C4-2B (cell line): ENCODE results near the gene KRT32.

Experiments used
- H3K27ac ChIP-seq: fragments of 450-650 bp; 2 replicates; pipeline ENCODE4 v1.5.1; 2017
- ZFX ChIP-seq: fragments of 450-650 bp; IDR thresholded peaks from 2 replicates; pipeline ENCODE4 v1.6.1; 2017
- TF ChIP-seq, protein P1 (sequence below): fragments of 450-650 bp; conservative IDR thresholded peaks from 2 replicates; pipeline ENCODE4 v1.5.1; 2017; ENCODE audit warnings: mild to moderate bottlenecking

KRT32 gene

DNA sequence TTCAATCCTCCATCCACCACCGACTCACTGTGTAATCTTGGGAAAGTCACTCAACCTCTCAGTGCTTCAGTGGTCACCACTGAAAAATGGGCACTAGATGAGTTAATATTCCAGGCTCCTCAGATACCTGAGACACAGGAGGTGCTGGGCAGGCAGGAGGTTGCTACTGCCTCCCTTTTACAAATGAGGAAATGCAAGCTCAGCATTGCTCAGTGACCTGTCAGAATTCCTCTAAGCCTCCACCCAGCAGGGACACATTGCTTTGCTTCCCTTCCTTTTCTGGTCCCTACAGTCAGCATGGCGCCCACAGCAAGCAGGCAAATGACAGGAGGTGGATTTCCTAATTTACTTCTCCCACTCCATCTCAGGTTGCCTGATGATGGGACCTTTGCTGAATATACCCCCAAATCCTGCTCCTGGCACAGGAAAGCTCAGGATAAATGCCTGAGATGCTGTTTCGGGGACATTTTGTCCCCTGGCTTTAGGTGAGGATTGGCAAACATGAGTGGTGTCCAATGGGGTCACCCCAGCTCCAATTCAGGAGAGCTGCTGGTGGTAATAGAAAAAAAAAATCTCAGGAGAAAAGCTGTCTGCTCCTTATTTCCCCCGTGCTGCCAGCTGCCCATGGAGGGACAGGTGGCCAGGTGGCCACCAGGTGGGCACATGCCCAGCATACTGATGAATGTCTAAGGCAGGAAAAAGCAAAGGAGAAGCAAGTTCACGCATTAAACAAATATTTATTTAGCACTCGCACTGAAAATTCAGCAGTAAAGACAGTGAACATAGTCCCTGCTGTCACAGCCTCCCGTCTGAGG is 43.3 kb upstream of the KRT32 start:
- TF ChIP-seq, protein P1, sequence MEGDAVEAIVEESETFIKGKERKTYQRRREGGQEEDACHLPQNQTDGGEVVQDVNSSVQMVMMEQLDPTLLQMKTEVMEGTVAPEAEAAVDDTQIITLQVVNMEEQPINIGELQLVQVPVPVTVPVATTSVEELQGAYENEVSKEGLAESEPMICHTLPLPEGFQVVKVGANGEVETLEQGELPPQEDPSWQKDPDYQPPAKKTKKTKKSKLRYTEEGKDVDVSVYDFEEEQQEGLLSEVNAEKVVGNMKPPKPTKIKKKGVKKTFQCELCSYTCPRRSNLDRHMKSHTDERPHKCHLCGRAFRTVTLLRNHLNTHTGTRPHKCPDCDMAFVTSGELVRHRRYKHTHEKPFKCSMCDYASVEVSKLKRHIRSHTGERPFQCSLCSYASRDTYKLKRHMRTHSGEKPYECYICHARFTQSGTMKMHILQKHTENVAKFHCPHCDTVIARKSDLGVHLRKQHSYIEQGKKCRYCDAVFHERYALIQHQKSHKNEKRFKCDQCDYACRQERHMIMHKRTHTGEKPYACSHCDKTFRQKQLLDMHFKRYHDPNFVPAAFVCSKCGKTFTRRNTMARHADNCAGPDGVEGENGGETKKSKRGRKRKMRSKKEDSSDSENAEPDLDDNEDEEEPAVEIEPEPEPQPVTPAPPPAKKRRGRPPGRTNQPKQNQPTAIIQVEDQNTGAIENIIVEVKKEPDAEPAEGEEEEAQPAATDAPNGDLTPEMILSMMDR, result no peak
- TF ChIP-seq ZFX, result no peak
- no peak overlapping the region for H3K27ac ChIP-seq

DNA sequence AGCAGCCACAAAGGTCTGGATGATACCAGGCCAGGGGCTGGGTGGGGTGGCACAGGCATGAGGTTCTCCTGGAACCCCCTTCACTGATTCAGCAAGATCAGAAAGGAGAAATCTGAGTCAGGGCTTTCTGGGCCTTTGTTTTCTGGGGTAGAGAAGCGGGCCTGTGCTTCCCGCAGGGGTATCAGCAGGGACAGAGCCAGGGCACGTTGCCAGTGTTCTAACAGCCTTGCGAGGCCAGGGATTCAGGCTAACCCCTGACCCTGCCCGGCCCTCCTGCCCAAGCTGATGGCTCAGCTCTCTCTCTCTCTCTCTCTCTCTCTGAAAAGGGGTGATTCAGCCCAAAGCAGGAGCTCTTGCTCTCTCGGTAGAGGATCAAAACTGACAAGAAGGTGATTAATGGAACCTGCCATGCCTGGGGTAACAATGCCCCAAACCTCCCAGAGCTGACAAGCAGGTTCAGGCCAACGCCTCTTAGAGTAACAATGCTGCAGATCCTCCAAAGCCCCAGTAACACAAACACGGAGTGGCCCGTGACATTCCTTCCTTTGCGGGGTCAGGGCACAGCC is 40.2 kb upstream of the KRT32 start:
- TF ChIP-seq, protein P1, result no peak
- TF ChIP-seq ZFX, result no peak
- no peak overlapping the region for H3K27ac ChIP-seq

DNA sequence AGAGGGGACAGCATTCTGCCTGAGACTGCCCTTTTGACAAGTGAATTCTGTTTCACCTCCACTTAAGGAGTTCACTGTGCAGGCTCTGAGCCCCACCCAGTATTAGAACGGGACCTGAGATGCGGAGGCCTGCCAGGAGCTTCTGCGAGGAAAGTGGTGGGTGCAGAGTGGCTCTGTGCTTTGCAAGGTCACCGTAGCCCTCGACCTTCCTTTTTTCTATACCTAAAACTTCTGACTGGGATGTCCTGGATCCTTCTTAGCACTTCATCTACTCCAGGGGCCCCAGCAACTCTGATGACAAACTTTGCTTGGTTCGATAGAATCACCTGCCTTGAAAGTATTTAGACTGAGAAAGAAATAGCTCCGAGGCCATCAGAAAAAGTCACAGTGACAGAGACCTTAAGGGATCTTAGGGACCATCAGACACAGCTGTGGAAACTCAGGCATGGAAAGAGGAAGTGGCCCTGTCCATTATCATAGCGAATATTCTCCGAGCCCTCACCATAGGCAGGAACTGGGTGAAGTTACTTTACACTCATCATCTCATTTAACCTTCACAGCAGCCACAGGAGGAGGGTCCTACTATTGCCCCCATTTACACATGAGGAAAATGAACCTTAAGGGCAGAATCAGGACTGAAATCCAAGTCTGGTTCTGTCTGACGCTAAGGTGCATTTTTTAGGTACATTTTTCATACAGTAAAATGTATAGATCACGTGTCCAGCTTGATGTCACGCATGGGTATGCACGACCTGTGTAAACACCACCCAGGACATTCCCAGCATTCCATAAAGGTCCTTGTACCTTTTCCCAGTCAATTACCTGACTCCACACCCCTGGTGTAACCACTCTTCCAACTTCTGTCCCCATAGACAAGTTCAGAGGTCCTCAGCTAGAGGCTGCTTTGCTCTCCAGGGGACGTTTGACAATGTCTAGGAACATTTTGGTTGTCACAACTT is 38.9 kb upstream of the KRT32 start:
- no peak overlapping the region for H3K27ac ChIP-seq
- TF ChIP-seq ZFX, result no peak
- TF ChIP-seq, protein P1, result no peak

DNA sequence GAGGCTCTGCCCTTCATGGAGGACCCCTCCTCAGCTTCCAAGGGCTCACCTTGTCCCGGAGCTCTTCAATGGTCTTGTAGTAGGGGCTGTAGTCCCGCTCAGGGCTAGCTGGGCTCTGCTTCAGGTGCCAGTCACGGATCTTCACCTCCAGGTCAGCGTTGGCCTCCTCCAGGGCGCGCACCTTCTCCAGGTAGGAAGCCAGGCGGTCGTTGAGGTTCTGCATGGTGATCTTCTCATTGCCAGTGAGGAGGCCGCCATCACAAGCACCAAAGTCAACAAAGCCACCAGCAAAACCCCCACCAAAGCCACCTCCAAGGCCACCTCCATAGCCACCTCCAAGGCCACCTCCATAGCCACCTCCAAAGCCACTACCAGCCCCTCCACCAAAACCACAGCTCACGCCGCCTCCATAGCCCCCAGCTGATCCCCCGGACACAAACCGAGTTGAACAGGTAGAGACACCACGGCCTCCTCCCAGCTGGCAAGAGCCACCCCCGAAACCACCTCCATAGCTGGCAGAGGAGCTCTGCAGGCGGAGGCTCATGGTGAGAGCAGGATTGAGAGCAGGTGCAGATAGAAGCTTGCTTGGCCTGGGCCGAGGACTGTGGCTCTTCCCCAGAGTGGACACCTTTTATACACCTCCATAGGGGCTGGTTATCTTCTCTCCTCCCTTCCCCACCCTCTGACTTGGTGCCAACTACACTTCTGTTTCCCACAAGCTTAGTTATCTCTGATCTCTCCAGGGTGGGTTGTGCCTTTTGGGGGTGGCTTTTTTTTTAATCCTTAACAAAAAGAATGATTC is 38.0 kb upstream of the KRT32 start, which contains the start of gene KRT13:
Gene KRT13, minus strand, starts transcription at position 606 of the 802 bp plus-strand sequence. Its CDS starts 62 bp downstream, at position 544.
- no peak for TF ChIP-seq ZFX
- TF ChIP-seq, protein P1, result no peak
- H3K27ac ChIP-seq, result no peak within 1 kb of the TSS

DNA sequence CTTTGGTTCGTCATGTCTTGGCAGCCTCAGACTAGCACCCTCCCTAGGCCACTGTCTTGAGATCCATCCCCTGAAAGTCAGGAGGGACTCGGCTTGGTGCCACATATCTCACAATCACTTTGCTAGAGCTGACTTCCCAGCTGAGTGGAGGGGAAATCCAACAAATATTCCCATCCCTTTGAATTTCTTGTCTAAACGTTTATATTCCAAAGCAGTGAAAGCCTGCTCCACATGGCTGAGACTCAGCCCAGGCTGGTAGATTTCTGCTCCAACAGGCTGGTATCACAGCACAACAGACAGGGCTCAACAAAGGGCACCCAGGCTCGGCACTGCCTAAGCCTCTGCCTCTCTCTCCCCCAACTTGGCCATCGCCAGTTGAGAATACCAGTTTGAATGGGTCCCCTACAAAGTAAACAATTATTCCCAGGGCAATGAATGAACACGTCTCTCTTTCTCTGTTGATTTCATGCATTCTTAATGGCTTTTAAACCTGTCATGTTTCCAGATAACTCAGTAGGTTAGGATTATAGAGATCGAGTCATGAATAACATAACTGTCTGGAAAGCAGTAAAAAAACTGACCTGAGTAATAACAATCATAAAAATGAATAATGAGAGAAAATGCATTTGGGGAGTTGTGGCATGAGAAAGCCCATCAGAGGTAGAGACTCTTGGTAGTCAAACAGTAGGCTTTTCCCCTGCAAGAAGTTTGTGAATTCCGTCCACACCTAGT is 37.2 kb upstream of the KRT32 start:
- TF ChIP-seq, protein P1, result no peak
- no peak for TF ChIP-seq ZFX
- H3K27ac ChIP-seq, result no peak overlapping the region

DNA sequence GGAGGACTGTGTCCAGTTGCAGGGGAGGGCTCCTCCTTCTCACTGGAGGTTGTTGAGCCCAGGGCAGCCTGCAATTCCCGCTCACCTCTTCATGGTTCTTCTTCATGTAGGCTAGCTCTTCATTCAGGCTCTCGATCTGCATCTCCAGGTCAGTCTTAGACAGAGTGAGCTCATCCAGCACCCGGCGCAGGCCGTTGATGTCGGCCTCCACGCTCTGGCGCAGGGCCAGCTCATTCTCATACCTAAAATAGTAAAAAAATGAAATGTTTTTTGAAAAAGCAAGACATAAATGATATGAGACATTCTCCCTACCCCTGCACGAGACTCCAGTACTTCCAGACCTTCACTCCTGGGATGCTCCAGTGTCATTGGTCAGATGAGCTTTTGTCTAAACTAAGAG is 36.0 kb upstream of the KRT32 start:
- no peak overlapping the region for H3K27ac ChIP-seq
- TF ChIP-seq, protein P1, result no peak
- TF ChIP-seq ZFX, result no peak
